NB4 (cell line): ENCODE data around the gene VAPB.

Source experiments
- DNase-seq: peaks from one replicate; pipeline ENCODE4 v3.0.0; 2010; ENCODE audit warnings: low read depth
- H3K4me3 ChIP-seq: one replicate; pipeline ENCODE4 v1.5.1; 2011; ENCODE audit warnings: mild to moderate bottlenecking, low read depth, low read length, moderate library complexity
- CTCF ChIP-seq: IDR thresholded peaks from one replicate; pipeline ENCODE4 v1.5.1; 2012; ENCODE audit warnings: low read depth, low read length
- MAX ChIP-seq: IDR thresholded peaks from 2 replicates; pipeline ENCODE4 v1.6.1; 2011; ENCODE audit warnings: low read depth, low read length
- MYC ChIP-seq: IDR thresholded peaks from 2 replicates; pipeline ENCODE4 v1.6.1; 2011; ENCODE audit warnings: low read depth, low read length
- POLR2A ChIP-seq: IDR thresholded peaks from 2 replicates; pipeline ENCODE4 v1.6.1; 2011; ENCODE audit warnings: mild to moderate bottlenecking; ENCODE audit not compliant: insufficient read length; ENCODE audit errors: extremely low read depth

VAPB gene

DNA sequence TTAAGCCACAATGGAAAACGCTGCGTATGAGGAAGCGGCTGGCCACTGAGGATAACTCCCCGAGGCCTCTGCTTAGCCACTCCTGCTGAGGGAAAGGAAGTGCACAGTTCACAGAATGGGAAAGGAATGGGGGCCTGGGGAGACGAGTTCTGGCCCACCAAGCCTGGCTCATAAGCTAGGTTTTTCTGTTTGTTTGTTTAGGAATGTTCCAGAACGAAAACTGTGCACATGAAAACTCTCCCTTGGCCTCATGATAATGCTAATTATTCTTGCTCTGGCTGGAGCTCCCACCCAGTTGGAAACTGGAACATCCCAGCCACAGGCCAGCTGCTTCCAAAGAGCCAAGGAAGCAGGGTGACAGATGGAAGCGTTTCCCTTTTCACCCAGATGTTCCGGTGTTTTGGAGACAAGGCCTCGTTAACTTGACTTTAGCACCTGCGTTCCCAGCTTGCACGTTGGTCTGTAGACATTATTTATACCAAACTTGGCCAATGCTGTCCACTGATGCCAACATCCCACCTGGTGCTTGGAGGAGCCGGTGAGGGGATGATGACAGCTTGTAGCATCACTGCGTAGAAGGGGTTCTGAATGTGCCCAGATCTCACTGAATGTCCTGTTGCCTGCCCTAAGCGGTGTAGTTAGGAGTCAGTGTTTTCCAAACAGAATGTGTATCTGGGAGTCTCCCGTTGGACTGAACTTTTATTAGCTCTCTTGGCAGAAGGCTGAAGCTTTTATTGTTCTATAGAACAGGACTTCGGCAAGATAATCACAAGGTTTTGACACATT, 91.7 kb downstream of the VAPB start:
- DNase-seq: no peak
- TF ChIP-seq POLR2A (no peak), CTCF (no peak), MYC (no peak), MAX (no peak)
- no peak overlapping the region for H3K4me3 ChIP-seq

DNA sequence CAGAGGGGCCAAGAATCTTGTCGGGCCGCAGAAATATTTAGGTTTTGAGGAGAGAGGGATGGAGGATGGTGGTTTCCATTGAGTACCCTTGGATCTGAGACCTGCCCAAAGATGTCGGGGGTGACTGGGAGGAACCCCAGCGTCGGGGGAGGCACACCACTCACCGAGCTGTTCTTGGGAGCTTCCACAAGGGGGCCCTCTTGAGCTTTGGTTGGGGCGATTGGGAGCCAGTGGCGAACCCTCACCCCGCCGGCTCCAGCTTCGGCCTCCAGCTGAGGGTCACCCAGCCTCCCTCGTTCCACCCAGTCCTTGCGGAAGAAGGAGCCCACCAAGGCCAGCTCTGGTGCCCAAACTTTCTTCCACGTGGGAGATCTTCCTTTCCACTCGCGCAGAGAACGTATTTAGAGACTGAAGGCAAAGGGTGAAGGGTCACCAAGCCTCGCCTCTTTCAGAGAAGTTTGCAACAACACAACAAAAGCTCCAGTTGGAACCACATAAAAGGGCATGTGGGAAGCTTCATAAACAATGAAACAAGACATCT, 92.5 kb downstream of the VAPB start:
- no peak for TF ChIP-seq MYC
- peak; percentile 74 for TF ChIP-seq CTCF
- no peak for TF ChIP-seq MAX
- TF ChIP-seq POLR2A: no peak
- peak; percentile 72 for DNase-seq
- H3K4me3 ChIP-seq: no peak overlapping the region

GRCh38 chr20:58482416-58482815, 93.4 kb downstream of the VAPB start:
- peak; percentile 35 for DNase-seq
- no peak overlapping the region for H3K4me3 ChIP-seq
- no peak for TF ChIP-seq MYC
- no peak for TF ChIP-seq POLR2A
- no peak for TF ChIP-seq MAX
- TF ChIP-seq CTCF: no peak

DNA sequence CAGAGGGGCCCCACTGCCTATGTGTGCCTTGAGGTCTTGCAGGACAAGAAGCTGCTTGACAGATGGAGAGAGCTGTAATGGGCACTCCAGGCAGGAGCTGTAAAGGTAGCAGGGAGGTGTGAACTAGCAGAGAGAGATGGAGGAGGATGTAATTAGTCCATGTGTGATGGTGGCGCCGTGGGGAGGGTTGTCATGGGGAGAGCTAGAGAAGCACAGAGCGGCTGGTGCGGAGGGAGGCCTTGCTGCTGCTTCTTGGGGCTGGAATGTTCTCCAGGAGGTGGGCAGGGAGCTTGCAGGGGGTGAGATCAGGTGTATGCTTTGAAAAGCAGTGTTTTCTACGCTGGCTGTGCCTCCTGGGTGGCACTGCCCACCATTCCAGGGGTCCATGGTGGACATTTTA, 94.0 kb downstream of the VAPB start:
- DNase-seq: no peak
- TF ChIP-seq MYC: no peak
- no peak for TF ChIP-seq MAX
- no peak for TF ChIP-seq CTCF
- H3K4me3 ChIP-seq: no peak overlapping the region

- no peak for TF ChIP-seq MYC
- no peak for TF ChIP-seq MAX
- no peak for TF ChIP-seq POLR2A
- TF ChIP-seq CTCF: no peak
Observed at GRCh38 chr20:58483470-58483869, 94.4 kb downstream of the VAPB start.

More at GRCh38 chr20:58483470-58483869, 94.4 kb downstream of the VAPB start:
- no peak overlapping the region for H3K4me3 ChIP-seq
- DNase-seq: no peak
